Measurements from ENCODE around the gene UFD1. TPM values are rescaled to one million over a fixed set of nuclear protein-coding genes. Genes with fewer than 3 reads are reported as not detected.
A peak's percentile ranks its signal among the peaks of the same experiment; 100 is the strongest.

Gene UFD1
- total RNA-seq: 10 to 100 TPM; 65.0 to 78.0 TPM

- POLR2A ChIA-PET: interaction anchor here (0.7 to 1.8 kb wide), 7 partner anchors 10 to 52 kb away, joined by 3 to 7 read pairs (median 5); partner anchors contain the start of gene HIRA
- Mint-ChIP-seq H3K9me3 (no peaks in the 10 kb centered on the region), H3K27ac (peak within 1 kb of the TSS; percentile 99), H3K4me3 (peak within 1 kb of the TSS; percentile 99), H3K4me1 (ENCODE audit: low read depth) (peaks cover 26% of the 10 kb centered on the region), H3K27me3 (no peaks in the 10 kb centered on the region), H3K36me3 (ENCODE audit: low read depth) (peaks cover 33% of the 10 kb centered on the region)
- peak; percentile 56 for ATAC-seq
- peak; percentile 84 for DNase-seq
- intact Hi-C loops (cut with micrococcal nuclease): no loop called here
- CTCF ChIA-PET: interaction anchor here (1.5 to 2.3 kb wide), 2 partner anchors 98 to 151 kb away, joined by 3 to 12 read pairs; no protein-coding TSS in a partner anchor
- TF ChIP-seq CTCF (IDR thresholded peaks at IDR 0.05): no peak
These were observed at the start of gene UFD1 for GRCh38 chr22:19478901-19479354. UFD1 (minus strand) TSS chr22:19479193; CDS start chr22:19479085, 108 bp downstream.

- Mint-ChIP-seq H3K36me3 (ENCODE audit: low read depth) (no peaks in the 10 kb centered on the region), H3K4me1 (ENCODE audit: low read depth) (peaks cover 9% of the 10 kb centered on the region), H3K27me3 (peaks cover 19% of the 10 kb centered on the region), H3K9me3 (no peaks in the 10 kb centered on the region), H3K4me3 (no peak overlapping the region), H3K27ac (no peak overlapping the region)
- ATAC-seq: no peak
- POLR2A ChIA-PET: interaction anchor here (0.6 kb wide), 1 partner anchor 48 kb away, joined by 3 read pairs; no protein-coding TSS in a partner anchor
- TF ChIP-seq CTCF (IDR thresholded peaks at IDR 0.05): no peak
- intact Hi-C loops (cut with micrococcal nuclease): loop anchor here (10.0 kb wide), 1 partner anchor 87 kb away; no protein-coding TSS in a partner anchor
- DNase-seq: no peak
- CTCF ChIA-PET: no interaction called here
These were observed 48.9 kb upstream of the UFD1 start for GRCh38 chr22:19527861-19528417.

DNA sequence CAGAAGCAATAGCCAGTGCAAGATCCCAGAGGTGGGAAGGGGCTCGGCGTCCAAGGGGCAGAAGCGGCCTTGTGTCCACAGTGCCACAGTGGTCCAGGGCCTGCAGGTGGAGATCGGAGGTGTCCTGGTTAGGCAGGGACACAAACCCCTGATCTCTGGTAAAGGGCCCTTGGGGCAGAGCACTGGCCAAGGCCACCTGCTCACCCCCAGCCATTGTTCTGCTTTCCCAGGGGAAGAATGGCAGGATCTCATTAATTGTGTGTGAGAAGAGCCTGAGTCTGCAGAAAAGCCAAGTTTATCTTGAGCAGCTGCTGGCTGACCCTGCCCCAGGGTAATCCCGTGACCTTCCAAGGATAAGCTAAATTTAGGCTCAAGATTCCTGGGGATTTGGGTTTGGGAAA lies 48.3 kb upstream of the UFD1 start:
- no peak for TF ChIP-seq CTCF (IDR thresholded peaks at IDR 0.05)
- Mint-ChIP-seq H3K27me3 (peaks cover 22% of the 10 kb centered on the region), H3K27ac (no peak overlapping the region), H3K36me3 (ENCODE audit: low read depth) (no peaks in the 10 kb centered on the region), H3K9me3 (no peaks in the 10 kb centered on the region), H3K4me3 (no peak overlapping the region), H3K4me1 (ENCODE audit: low read depth) (peaks cover 9% of the 10 kb centered on the region)
- ATAC-seq: no peak
- intact Hi-C loops (cut with micrococcal nuclease): loop anchor here (10.0 kb wide), 1 partner anchor 87 kb away; no protein-coding TSS in a partner anchor
- DNase-seq: no peak
- CTCF ChIA-PET: interaction anchor here (1.0 kb wide), 1 partner anchor 102 kb away, joined by 3 read pairs; no protein-coding TSS in a partner anchor
- POLR2A ChIA-PET: no interaction called here

DNA sequence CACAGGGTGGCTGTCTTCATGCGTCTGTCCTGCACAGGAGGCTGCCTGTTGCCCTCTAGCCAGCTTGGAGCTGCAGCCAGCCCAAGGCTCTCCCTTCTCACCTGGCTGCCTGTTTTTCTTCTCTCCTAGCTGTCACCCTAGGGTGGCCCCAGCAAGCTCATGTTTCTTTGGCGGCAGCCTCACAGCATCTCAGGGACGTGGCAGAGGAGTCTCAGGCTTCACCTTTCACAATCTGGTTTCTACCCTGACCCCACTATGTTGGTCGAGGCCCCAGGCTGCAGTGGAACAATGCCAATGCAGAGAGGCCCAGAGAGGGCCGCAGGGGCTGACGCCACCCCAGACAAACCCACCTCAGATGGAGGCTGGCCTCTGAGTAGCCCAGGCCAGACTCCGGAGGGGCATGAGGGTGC lies 47.7 kb upstream of the UFD1 start:
- Mint-ChIP-seq H3K27ac (no peak overlapping the region), H3K4me1 (ENCODE audit: low read depth) (peaks cover 9% of the 10 kb centered on the region), H3K36me3 (ENCODE audit: low read depth) (peaks cover 3% of the 10 kb centered on the region), H3K27me3 (peaks cover 22% of the 10 kb centered on the region), H3K9me3 (no peaks in the 10 kb centered on the region), H3K4me3 (no peak overlapping the region)
- CTCF ChIA-PET: interaction anchor here (1.0 kb wide), 1 partner anchor 103 kb away, joined by 3 read pairs; no protein-coding TSS in a partner anchor
- POLR2A ChIA-PET: no interaction called here
- TF ChIP-seq CTCF (IDR thresholded peaks at IDR 0.05): no peak
- DNase-seq (no peak), ATAC-seq (no peak)
- intact Hi-C loops (cut with micrococcal nuclease): loop anchor here (10.0 kb wide), 1 partner anchor 88 kb away; no protein-coding TSS in a partner anchor

- Mint-ChIP-seq H3K9me3 (no peaks in the 10 kb centered on the region), H3K4me3 (no peak overlapping the region), H3K36me3 (ENCODE audit: low read depth) (peaks cover 3% of the 10 kb centered on the region), H3K27me3 (peaks cover 22% of the 10 kb centered on the region), H3K4me1 (ENCODE audit: low read depth) (peaks cover 9% of the 10 kb centered on the region), H3K27ac (no peak overlapping the region)
- ATAC-seq: no peak
- ChIA-PET CTCF (interaction anchor here (1.0 kb wide), 1 partner anchor 103 kb away, joined by 3 read pairs; no protein-coding TSS in a partner anchor), POLR2A (no interaction called here)
- no peak for TF ChIP-seq CTCF (IDR thresholded peaks at IDR 0.05)
- intact Hi-C loops (cut with micrococcal nuclease): loop anchor here (10.0 kb wide), 1 partner anchor 89 kb away; no protein-coding TSS in a partner anchor
- DNase-seq: no peak
These were observed 47.2 kb upstream of the UFD1 start for GRCh38 chr22:19526076-19526701.

Data from activated CD8-positive, alpha-beta T cell treated with anti-CD3 and anti-CD28 coated beads for 36 hours (primary cell).